GM18505 (cell line): ENCODE data around the gene MESD.

Experiments
- ATAC-seq: cut with Tn5 transposase; IDR thresholded peaks from one replicate; pipeline ENCODE4 v1.9.1; 2021; ENCODE audit not compliant: unreplicated experiment
- POLR2A ChIP-seq: IDR thresholded peaks from 4 replicates; pipeline ENCODE4 v1.6.1; 2011; ENCODE audit warnings: borderline replicate concordance; ENCODE audit not compliant: insufficient read depth, insufficient read length; ENCODE audit errors: extremely low read depth

Gene MESD

GRCh38 chr15:80953953-80954778 lies 35.5 kb downstream of the MESD start:
- ATAC-seq: no peak
- TF ChIP-seq POLR2A: no peak

GRCh38 chr15:80953001-80953952 lies 36.3 kb downstream of the MESD start:
- TF ChIP-seq POLR2A: no peak
- no peak for ATAC-seq

- no peak for TF ChIP-seq POLR2A
- no peak for ATAC-seq
Observed at GRCh38 chr15:80951941-80952340, 37.7 kb downstream of the MESD start.

GRCh38 chr15:80950291-80951078 lies 39.1 kb downstream of the MESD start:
- TF ChIP-seq POLR2A: no peak
- no peak for ATAC-seq

GRCh38 chr15:80949756-80950155 lies 39.9 kb downstream of the MESD start:
- no peak for TF ChIP-seq POLR2A
- ATAC-seq: no peak

GRCh38 chr15:80948651-80949292 lies 40.8 kb downstream of the MESD start:
- ATAC-seq: no peak
- TF ChIP-seq POLR2A: no peak

- no peak for TF ChIP-seq POLR2A
- ATAC-seq: no peak
Observed at GRCh38 chr15:80946576-80946975, 43.0 kb downstream of the MESD start.

- no peak for ATAC-seq
- no peak for TF ChIP-seq POLR2A
Observed at GRCh38 chr15:80945605-80946004, 44.0 kb downstream of the MESD start.

GRCh38 chr15:80944818-80945217 lies 44.8 kb downstream of the MESD start:
- TF ChIP-seq POLR2A: no peak
- ATAC-seq: no peak

- no peak for ATAC-seq
Observed at GRCh38 chr15:80942746-80943565, 46.7 kb downstream of the MESD start.

GRCh38 chr15:80942266-80942665 lies 47.4 kb downstream of the MESD start:
- no peak for TF ChIP-seq POLR2A
- ATAC-seq: no peak

More at GRCh38 chr15:80942746-80943565, 46.7 kb downstream of the MESD start:
- no peak for TF ChIP-seq POLR2A

GRCh38 chr15:80940851-80941250 lies 48.8 kb downstream of the MESD start:
- ATAC-seq: no peak
- no peak for TF ChIP-seq POLR2A

GRCh38 chr15:80940331-80940730 lies 49.3 kb downstream of the MESD start:
- no peak for TF ChIP-seq POLR2A
- no peak for ATAC-seq
